HG03060 (cell line): ENCODE data around the gene EPB41L4A.
"Not testable (repeated sequence)": the region's sequence is repeated elsewhere in the genome, so short reads cannot be mapped to it uniquely, and the experiment has no call there.

Source experiments
- ATAC-seq: cut with Tn5 transposase; IDR thresholded peaks from one replicate; pipeline ENCODE4 v1.9.1; 2021; ENCODE audit warnings: low read depth, moderate number of reproducible peaks; ENCODE audit not compliant: unreplicated experiment

The EPB41L4A gene

GRCh38 chr5:112219000-112219399, 200.1 kb downstream of the EPB41L4A start:
- no peak for ATAC-seq

GRCh38 chr5:112217843-112218579, 201.1 kb downstream of the EPB41L4A start:
- ATAC-seq = no peak

- ATAC-seq = no peak
Observed at GRCh38 chr5:112216140-112216539, 202.9 kb downstream of the EPB41L4A start.

- no peak for ATAC-seq
Observed at GRCh38 chr5:112210430-112211005, 208.6 kb downstream of the EPB41L4A start.

GRCh38 chr5:112208699-112209615, 210.1 kb downstream of the EPB41L4A start:
- ATAC-seq = no peak

GRCh38 chr5:112208195-112208594, 210.9 kb downstream of the EPB41L4A start:
- ATAC-seq = not testable (repeated sequence)

- ATAC-seq = no peak
Observed at GRCh38 chr5:112205846-112206245, 213.2 kb downstream of the EPB41L4A start.

- ATAC-seq = no peak
Observed at GRCh38 chr5:112203229-112203628, 215.8 kb downstream of the EPB41L4A start.

- ATAC-seq = no peak
Observed at GRCh38 chr5:112202694-112203093, 216.4 kb downstream of the EPB41L4A start.

- no peak for ATAC-seq
Observed at GRCh38 chr5:112201141-112201540, 217.9 kb downstream of the EPB41L4A start.

- ATAC-seq = no peak
Observed at GRCh38 chr5:112200131-112200530, 218.9 kb downstream of the EPB41L4A start.

GRCh38 chr5:112196584-112196983, 222.5 kb downstream of the EPB41L4A start:
- no peak for ATAC-seq

- ATAC-seq = no peak
Observed at GRCh38 chr5:112195924-112196323, 223.2 kb downstream of the EPB41L4A start.

GRCh38 chr5:112192866-112193265, 226.2 kb downstream of the EPB41L4A start:
- no peak for ATAC-seq

GRCh38 chr5:112192072-112192471, 227.0 kb downstream of the EPB41L4A start:
- no peak for ATAC-seq

GRCh38 chr5:112189391-112189790, 229.7 kb downstream of the EPB41L4A start:
- ATAC-seq = no peak

GRCh38 chr5:112186401-112186990, 232.6 kb downstream of the EPB41L4A start:
- no peak for ATAC-seq

- ATAC-seq = no peak
Observed at GRCh38 chr5:112183874-112184273, 235.2 kb downstream of the EPB41L4A start.

- no peak for ATAC-seq
Observed at GRCh38 chr5:112183103-112183711, 235.9 kb downstream of the EPB41L4A start.

- no peak for ATAC-seq
Observed at GRCh38 chr5:112179290-112179689, 239.8 kb downstream of the EPB41L4A start.
